Measurements from ENCODE around the gene TEAD4. TPM values are rescaled to one million over a fixed set of nuclear protein-coding genes. Genes with fewer than 3 reads are reported as not detected.
A peak's percentile ranks its signal among the peaks of the same experiment; 100 is the strongest.

The TEAD4 gene
- total RNA-seq, 1 donor = 15.2 TPM

DNA sequence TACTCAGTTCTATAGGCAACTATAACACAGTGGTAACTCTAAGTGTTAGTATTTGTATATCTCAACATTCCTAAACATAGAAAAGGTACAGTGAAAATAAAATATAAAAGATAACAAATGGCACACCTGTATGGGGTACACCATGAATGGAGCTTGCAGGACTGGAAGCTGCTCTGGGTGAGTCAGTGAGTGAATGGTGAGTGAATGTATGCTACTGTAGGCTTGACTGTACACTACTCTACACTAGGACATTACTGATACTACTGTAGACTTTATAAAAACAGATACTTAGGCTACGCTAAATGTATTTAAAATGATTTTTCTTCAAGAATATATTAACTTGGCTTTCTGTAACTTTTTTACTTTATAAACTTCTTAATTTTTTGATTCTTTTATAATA is 25.5 kb downstream of the TEAD4 start:
- no peaks in the 10 kb centered on the region for H3K9me3 ChIP-seq (ENCODE audit: low read depth, low read length)
- no peak overlapping the region for H2AFZ ChIP-seq (ENCODE audit: low read length)
- H3K27ac ChIP-seq (ENCODE audit: low read depth, low read length) = no peak overlapping the region
- TF ChIP-seq, protein P1, sequence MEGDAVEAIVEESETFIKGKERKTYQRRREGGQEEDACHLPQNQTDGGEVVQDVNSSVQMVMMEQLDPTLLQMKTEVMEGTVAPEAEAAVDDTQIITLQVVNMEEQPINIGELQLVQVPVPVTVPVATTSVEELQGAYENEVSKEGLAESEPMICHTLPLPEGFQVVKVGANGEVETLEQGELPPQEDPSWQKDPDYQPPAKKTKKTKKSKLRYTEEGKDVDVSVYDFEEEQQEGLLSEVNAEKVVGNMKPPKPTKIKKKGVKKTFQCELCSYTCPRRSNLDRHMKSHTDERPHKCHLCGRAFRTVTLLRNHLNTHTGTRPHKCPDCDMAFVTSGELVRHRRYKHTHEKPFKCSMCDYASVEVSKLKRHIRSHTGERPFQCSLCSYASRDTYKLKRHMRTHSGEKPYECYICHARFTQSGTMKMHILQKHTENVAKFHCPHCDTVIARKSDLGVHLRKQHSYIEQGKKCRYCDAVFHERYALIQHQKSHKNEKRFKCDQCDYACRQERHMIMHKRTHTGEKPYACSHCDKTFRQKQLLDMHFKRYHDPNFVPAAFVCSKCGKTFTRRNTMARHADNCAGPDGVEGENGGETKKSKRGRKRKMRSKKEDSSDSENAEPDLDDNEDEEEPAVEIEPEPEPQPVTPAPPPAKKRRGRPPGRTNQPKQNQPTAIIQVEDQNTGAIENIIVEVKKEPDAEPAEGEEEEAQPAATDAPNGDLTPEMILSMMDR (IDR thresholded peaks at IDR 0.05; ENCODE audit: extremely low read depth, low read depth, low read length) = no peak
- peaks cover 19% of the 10 kb centered on the region for H3K36me3 ChIP-seq (ENCODE audit: insufficient read depth, low read length)
- H3K4me1 ChIP-seq (ENCODE audit: insufficient read depth, low read length) = no peaks in the 10 kb centered on the region
- no peak overlapping the region for H3K4me2 ChIP-seq (ENCODE audit: insufficient read depth, low read length)
- peaks cover 30% of the 10 kb centered on the region for H4K20me1 ChIP-seq (ENCODE audit: insufficient read depth, low read length)
- peak; percentile 25 for DNase-seq (ENCODE audit: insufficient read length, low spot score, missing footprints)
- H3K27me3 ChIP-seq (ENCODE audit: insufficient read depth, low read length) = no peaks in the 10 kb centered on the region
- peaks cover 51% of the 10 kb centered on the region for H3K79me2 ChIP-seq (ENCODE audit: insufficient read depth, low read length)
- no peak overlapping the region for H3K4me3 ChIP-seq (ENCODE audit: insufficient read depth, low read length)

DNA sequence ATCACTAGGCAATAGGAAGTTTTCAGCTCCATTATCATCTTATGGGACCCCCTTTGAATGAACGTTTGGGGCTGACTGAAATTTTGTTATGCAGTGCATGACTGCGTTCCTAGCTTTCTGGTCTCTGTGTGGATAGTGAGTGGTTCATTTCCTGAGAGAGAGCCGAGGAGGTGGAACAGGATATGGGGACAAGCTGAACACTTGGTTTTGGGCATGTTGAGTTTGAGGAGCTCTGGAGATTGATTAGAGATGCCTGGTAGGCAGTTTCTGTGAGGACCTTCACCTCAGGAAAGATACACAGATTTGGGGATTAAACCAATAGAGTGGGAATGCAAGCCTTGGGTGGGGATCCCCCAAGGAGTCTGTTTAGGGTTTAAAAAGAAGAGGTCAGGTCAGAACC is 27.7 kb downstream of the TEAD4 start:
- Histone ChIP-seq H3K79me2 (ENCODE audit: insufficient read depth, low read length) (peaks cover 37% of the 10 kb centered on the region), H4K20me1 (ENCODE audit: insufficient read depth, low read length) (peaks cover 12% of the 10 kb centered on the region), H3K4me2 (ENCODE audit: insufficient read depth, low read length) (no peak overlapping the region), H3K27me3 (ENCODE audit: insufficient read depth, low read length) (no peaks in the 10 kb centered on the region), H3K36me3 (ENCODE audit: insufficient read depth, low read length) (peaks cover 13% of the 10 kb centered on the region), H2AFZ (ENCODE audit: low read length) (no peak overlapping the region), H3K4me3 (ENCODE audit: insufficient read depth, low read length) (no peak overlapping the region), H3K4me1 (ENCODE audit: insufficient read depth, low read length) (no peaks in the 10 kb centered on the region), H3K9me3 (ENCODE audit: low read depth, low read length) (no peaks in the 10 kb centered on the region), H3K27ac (ENCODE audit: low read depth, low read length) (no peak overlapping the region)
- TF ChIP-seq, protein P1 (IDR thresholded peaks at IDR 0.05; ENCODE audit: extremely low read depth, low read depth, low read length) = no peak
- DNase-seq (ENCODE audit: insufficient read length, low spot score, missing footprints) = peak; percentile 21

DNA sequence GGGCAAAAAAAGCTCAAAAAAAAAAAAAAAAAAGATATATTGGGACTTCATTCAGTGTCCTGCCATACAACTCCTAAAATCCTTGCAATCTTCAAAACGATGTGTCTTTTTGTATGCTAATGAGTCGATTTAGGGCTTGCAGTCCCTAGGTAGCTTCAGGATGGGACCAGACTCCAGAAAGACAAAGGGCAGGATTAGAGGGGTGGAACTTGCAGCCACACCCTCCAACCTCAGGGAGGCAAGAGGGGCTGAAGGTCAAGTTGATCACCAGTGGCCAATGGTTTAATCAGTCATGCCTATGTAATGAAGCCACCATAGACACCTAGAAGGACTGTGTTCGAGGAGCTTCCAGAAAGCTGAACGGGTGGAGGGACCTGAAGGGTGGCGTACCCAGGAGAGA is 29.3 kb downstream of the TEAD4 start:
- H3K27me3 ChIP-seq (ENCODE audit: insufficient read depth, low read length) = no peaks in the 10 kb centered on the region
- H3K79me2 ChIP-seq (ENCODE audit: insufficient read depth, low read length) = peaks cover 40% of the 10 kb centered on the region
- no peak overlapping the region for H3K27ac ChIP-seq (ENCODE audit: low read depth, low read length)
- H3K9me3 ChIP-seq (ENCODE audit: low read depth, low read length) = no peaks in the 10 kb centered on the region
- H3K4me3 ChIP-seq (ENCODE audit: insufficient read depth, low read length) = no peak overlapping the region
- DNase-seq (ENCODE audit: insufficient read length, low spot score, missing footprints) = peak; percentile 27
- H3K4me1 ChIP-seq (ENCODE audit: insufficient read depth, low read length) = no peaks in the 10 kb centered on the region
- no peak overlapping the region for H2AFZ ChIP-seq (ENCODE audit: low read length)
- peaks cover 13% of the 10 kb centered on the region for H3K36me3 ChIP-seq (ENCODE audit: insufficient read depth, low read length)
- TF ChIP-seq, protein P1 (IDR thresholded peaks at IDR 0.05; ENCODE audit: extremely low read depth, low read depth, low read length) = no peak
- peaks cover 7% of the 10 kb centered on the region for H4K20me1 ChIP-seq (ENCODE audit: insufficient read depth, low read length)
- H3K4me2 ChIP-seq (ENCODE audit: insufficient read depth, low read length) = no peak overlapping the region

DNA sequence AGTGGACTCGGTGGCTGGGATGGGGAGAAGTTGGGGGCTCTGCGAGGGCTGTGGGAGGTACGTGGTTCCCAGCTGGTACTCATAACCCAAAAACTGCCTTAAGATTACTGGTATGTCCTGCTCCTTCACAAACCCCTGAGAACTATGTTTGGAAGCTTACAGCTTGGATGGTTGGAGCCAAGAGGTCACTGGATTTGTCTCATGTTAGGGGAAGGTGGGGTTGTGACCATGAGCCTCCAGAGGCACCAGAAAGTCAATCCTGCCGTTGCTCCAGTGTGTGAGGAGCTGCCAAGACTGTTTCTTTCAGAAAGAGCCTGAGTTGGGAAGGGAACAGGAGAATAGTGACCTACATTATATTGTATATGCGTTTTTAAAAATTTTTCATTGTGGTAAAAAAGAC is 33.5 kb downstream of the TEAD4 start:
- H3K4me3 ChIP-seq (ENCODE audit: insufficient read depth, low read length) = no peak overlapping the region
- H3K79me2 ChIP-seq (ENCODE audit: insufficient read depth, low read length) = peaks cover 29% of the 10 kb centered on the region
- no peak overlapping the region for H3K27ac ChIP-seq (ENCODE audit: low read depth, low read length)
- DNase-seq (ENCODE audit: insufficient read length, low spot score, missing footprints) = no peak
- TF ChIP-seq, protein P1 (IDR thresholded peaks at IDR 0.05; ENCODE audit: extremely low read depth, low read depth, low read length) = no peak
- H3K27me3 ChIP-seq (ENCODE audit: insufficient read depth, low read length) = no peaks in the 10 kb centered on the region
- H3K4me2 ChIP-seq (ENCODE audit: insufficient read depth, low read length) = no peak overlapping the region
- H2AFZ ChIP-seq (ENCODE audit: low read length) = no peak overlapping the region
- H3K4me1 ChIP-seq (ENCODE audit: insufficient read depth, low read length) = no peaks in the 10 kb centered on the region
- peaks cover 9% of the 10 kb centered on the region for H3K36me3 ChIP-seq (ENCODE audit: insufficient read depth, low read length)
- peaks cover 3% of the 10 kb centered on the region for H4K20me1 ChIP-seq (ENCODE audit: insufficient read depth, low read length)
- no peaks in the 10 kb centered on the region for H3K9me3 ChIP-seq (ENCODE audit: low read depth, low read length)

Measured in osteoblast (primary cell).